Large intestine (tissue), 3 donors: ENCODE measurements around the gene BMPR1A. TPM values are rescaled to one million over a fixed set of nuclear protein-coding genes. Genes with fewer than 3 reads are reported as not detected.
"Not testable (repeated sequence)": the region's sequence is repeated elsewhere in the genome, so short reads cannot be mapped to it uniquely, and the experiment has no call there.

Experiments used
- DNase-seq, 2 donors: peaks; one replicate each; pipeline versions ENCODE4 v3.0.0 to v3.0.0-alpha.2; 2013
- H3K27ac ChIP-seq: one replicate; pipeline ENCODE4 v1.5.1; 2013; ENCODE audit warnings: low read length
- H3K27me3 ChIP-seq: 2 replicates; pipeline ENCODE4 v1.6.1; 2013; ENCODE audit warnings: low read length; ENCODE audit not compliant: control insufficient read depth, insufficient read depth
- H3K36me3 ChIP-seq: 2 replicates; pipeline ENCODE4 v1.6.1; 2013; ENCODE audit warnings: low read length; ENCODE audit not compliant: control insufficient read depth, insufficient read depth
- H3K4me1 ChIP-seq: one replicate; pipeline ENCODE4 v1.6.1; 2013; ENCODE audit warnings: low read length; ENCODE audit not compliant: control insufficient read depth, insufficient read depth
- H3K4me3 ChIP-seq: one replicate; pipeline ENCODE4 v1.5.1; 2013; ENCODE audit warnings: low read length
- H3K9me3 ChIP-seq: one replicate; pipeline ENCODE4 v1.6.1; 2013; ENCODE audit warnings: mild to moderate bottlenecking, low read depth, low read length, moderate library complexity; ENCODE audit not compliant: control insufficient read depth
- WGBS: methylation state at CpG from one replicate; pipeline ENCODE4 v1.1.5; 2013; ENCODE audit warnings: low lambda C conversion rate; ENCODE audit not compliant: insufficient coverage; 5-methylcytosine and 5-hydroxymethylcytosine counted together
- polyA plus RNA-seq: library from polyadenylated mRNA; unstranded; fragments of 120-200 nt; gene quantifications from one replicate; pipeline ENCODE4 v1.2.1, GENCODE V29; 2013

The BMPR1A gene
- polyA plus RNA-seq, 1 donor, result 41.5 TPM

- Histone ChIP-seq H3K36me3 (no peaks in the 10 kb centered on the region), H3K4me1 (peaks cover 35% of the 10 kb centered on the region), H3K27me3 (peaks cover 30% of the 10 kb centered on the region), H3K9me3 (no peaks in the 10 kb centered on the region), H3K4me3 (no peak overlapping the region), H3K27ac (no peak overlapping the region)
- no CpG with 5 or more reads among the region's 11 CpGs for WGBS
- no peak for DNase-seq
These were observed 216.4 kb downstream of the BMPR1A start for GRCh38 chr10:86972613-86973380.

- WGBS, result 92% methylated on average over 2 of the region's 7 CpGs
- Histone ChIP-seq H3K27me3 (peaks cover 15% of the 10 kb centered on the region), H3K27ac (no peak overlapping the region), H3K36me3 (no peaks in the 10 kb centered on the region), H3K4me3 (no peak overlapping the region), H3K4me1 (peaks cover 18% of the 10 kb centered on the region), H3K9me3 (no peaks in the 10 kb centered on the region)
- no peak for DNase-seq
These were observed 218.1 kb downstream of the BMPR1A start for GRCh38 chr10:86974484-86974883.

- no CpG with 5 or more reads among the region's 5 CpGs for WGBS
- Histone ChIP-seq H3K9me3 (no peaks in the 10 kb centered on the region), H3K4me1 (peaks cover 9% of the 10 kb centered on the region), H3K4me3 (no peak overlapping the region), H3K27me3 (peaks cover 5% of the 10 kb centered on the region), H3K36me3 (no peaks in the 10 kb centered on the region), H3K27ac (no peak overlapping the region)
- no peak for DNase-seq
These were observed 220.1 kb downstream of the BMPR1A start for GRCh38 chr10:86976362-86977056.

- not testable (repeated sequence) for DNase-seq, H3K27ac ChIP-seq, H3K9me3 ChIP-seq, H3K36me3 ChIP-seq, H3K27me3 ChIP-seq, H3K4me3 ChIP-seq, H3K4me1 ChIP-seq
- WGBS, result 100% methylated on average over 1 of the region's 3 CpGs
These were observed 222.0 kb downstream of the BMPR1A start for GRCh38 chr10:86978457-86978856.

GRCh38 chr10:86979296-86979818, 222.9 kb downstream of the BMPR1A start:
- H3K36me3 ChIP-seq, result no peaks in the 10 kb centered on the region
- no peak overlapping the region for H3K27ac ChIP-seq
- peaks cover 4% of the 10 kb centered on the region for H3K4me1 ChIP-seq
- H3K9me3 ChIP-seq, result no peaks in the 10 kb centered on the region
- DNase-seq, result no peak
- H3K4me3 ChIP-seq, result no peak overlapping the region
- no CpG with 5 or more reads among the region's 4 CpGs for WGBS
- no peaks in the 10 kb centered on the region for H3K27me3 ChIP-seq

GRCh38 chr10:86979977-86980448, 223.6 kb downstream of the BMPR1A start:
- H3K4me3 ChIP-seq, result no peak overlapping the region
- peak in 1 of 2 donors; percentile 54 for DNase-seq
- no CpG with 5 or more reads among the region's 3 CpGs for WGBS
- H3K4me1 ChIP-seq, result peaks cover 4% of the 10 kb centered on the region
- H3K9me3 ChIP-seq, result no peaks in the 10 kb centered on the region
- H3K36me3 ChIP-seq, result no peaks in the 10 kb centered on the region
- H3K27ac ChIP-seq, result no peak overlapping the region
- H3K27me3 ChIP-seq, result no peaks in the 10 kb centered on the region

GRCh38 chr10:86981020-86981419, 224.6 kb downstream of the BMPR1A start:
- not testable (repeated sequence) for H3K4me3 ChIP-seq, H3K4me1 ChIP-seq, H3K27ac ChIP-seq, H3K27me3 ChIP-seq, DNase-seq, H3K36me3 ChIP-seq, H3K9me3 ChIP-seq
- 82% methylated on average over 2 of the region's 6 CpGs for WGBS

- Histone ChIP-seq H3K4me3 (no peak overlapping the region), H3K36me3 (no peaks in the 10 kb centered on the region), H3K27me3 (no peaks in the 10 kb centered on the region), H3K9me3 (no peaks in the 10 kb centered on the region), H3K27ac (no peak overlapping the region), H3K4me1 (peaks cover 4% of the 10 kb centered on the region)
- WGBS, result 100% methylated on average over 2 of the region's 5 CpGs
- no peak for DNase-seq
These were observed 225.3 kb downstream of the BMPR1A start for GRCh38 chr10:86981716-86982115.

Other genes with a start within 250 kb of the BMPR1A start
- 36.8 TPM for gene WAPL, start 234.8 kb upstream of the BMPR1A start, polyA plus RNA-seq
- not detected for gene OPN4, start 102.1 kb upstream of the BMPR1A start, polyA plus RNA-seq
- 4.0 TPM for gene LDB3, start 88.1 kb upstream of the BMPR1A start, polyA plus RNA-seq
- gene MMRN2, start 201.0 kb downstream of the BMPR1A start, polyA plus RNA-seq, result 7.2 TPM
- gene SNCG, start 202.0 kb downstream of the BMPR1A start, polyA plus RNA-seq, result 16.6 TPM
- gene ADIRF, start 211.9 kb downstream of the BMPR1A start, polyA plus RNA-seq, result 11.4 TPM